Gastroesophageal sphincter (tissue), 4 donors: Measurements from ENCODE around the gene KRTAP16-1. TPM values are rescaled to one million over a fixed set of nuclear protein-coding genes. Genes with fewer than 3 reads are reported as not detected.

ENCODE experiments used
- ATAC-seq: fragments of 150-250 bp; one replicate; pipeline ENCODE4 v1.9.1; 2016; ENCODE audit warnings: mild to moderate bottlenecking, moderate library complexity
- H3K27ac ChIP-seq, 4 donors: fragments of 200-600 bp; sonication (generic) in 3 of 4; 1 replicate in 3 of 4; 2 replicates in 1 of 4; pipeline ENCODE4 v1.5.1; 2016 to 2019
- H3K27me3 ChIP-seq: fragments of 200-600 bp; sonication (generic); one replicate; pipeline ENCODE4 v1.5.1; 2019
- H3K36me3 ChIP-seq, 2 donors: fragments of 200-600 bp; sonication (generic); one replicate each; pipeline ENCODE4 v1.5.1; 2019; ENCODE audit warnings: control low read depth in 1 of 2
- H3K4me1 ChIP-seq, 3 donors: fragments of 200-600 bp; sonication (generic); 1 replicate in 2 of 3; 2 replicates in 1 of 3; pipeline ENCODE4 v1.5.1; 2016 to 2019; ENCODE audit warnings: control low read depth in 2 of 3
- H3K4me3 ChIP-seq, 2 donors: fragments of 200-600 bp; sonication (generic); one replicate each; pipeline ENCODE4 v1.5.1; 2019; ENCODE audit warnings: mild to moderate bottlenecking in 1 of 2, moderate library complexity in 1 of 2
- H3K9me3 ChIP-seq, 3 donors: fragments of 200-600 bp; sonication (generic); one replicate each; pipeline ENCODE4 v1.5.1; 2017 to 2019; ENCODE audit warnings: control low read depth in 2 of 3
- CTCF ChIP-seq, 4 experiments: fragments of 200-600 bp in 2 of 4; fragments of 450-650 bp in 2 of 4; sonication (generic) in 1 of 4; IDR thresholded peaks; one replicate each; pipeline ENCODE4 v1.5.1; 2017 to 2019; ENCODE audit warnings: antibody characterized with exemption in 4 of 4, mild to moderate bottlenecking in 2 of 4, moderate library complexity in 2 of 4
- EP300 ChIP-seq: sonication (generic); formaldehyde crosslinking; IDR thresholded peaks from one replicate; pipeline ENCODE4 v1.6.1; 2017; ENCODE audit warnings: antibody characterized with exemption, mild to moderate bottlenecking
- POLR2A ChIP-seq, 2 donors: fragments of 450-650 bp; IDR thresholded peaks; one replicate each; pipeline ENCODE4 v1.6.1; 2017; ENCODE audit warnings: antibody characterized with exemption in 2 of 2, mild to moderate bottlenecking in 2 of 2, moderate library complexity in 1 of 2
- POLR2AphosphoS5 ChIP-seq: sonication (generic); formaldehyde crosslinking; IDR thresholded peaks from one replicate; pipeline ENCODE4 v1.6.1; 2017; ENCODE audit warnings: antibody characterized with exemption
- WGBS, 2 donors: methylation state at CpG; one replicate each; pipeline ENCODE4 v1.1.5; 2018; ENCODE audit warnings: low coverage in 1 of 2; 5-methylcytosine and 5-hydroxymethylcytosine counted together
- total RNA-seq, 4 donors: library from RNA; depleted of rRNA; stranded (reverse); fragments of >200 nt; gene quantifications; one replicate each; pipeline ENCODE4 v1.1.0, GENCODE V29; 2016

KRTAP16-1 gene
- total RNA-seq, 4 donors from 2014 or later: not detected

GRCh38 chr17:41334385-41335305, 25.5 kb upstream of the KRTAP16-1 start:
- no peak overlapping the region for H3K27ac ChIP-seq
- no peaks in the 10 kb centered on the region for H3K36me3 ChIP-seq
- peaks cover 13% of the 10 kb centered on the region for H3K27me3 ChIP-seq
- no peaks in the 10 kb centered on the region for H3K9me3 ChIP-seq
- 80 to 90% methylated on average over 1 to 2 of the region's 6 CpGs for WGBS, 2 donors
- H3K4me1 ChIP-seq: no peaks in the 10 kb centered on the region
- H3K4me3 ChIP-seq: no peak overlapping the region
- no peak for ATAC-seq
- TF ChIP-seq CTCF (IDR thresholded peaks at IDR 0.05): no peak
- TF ChIP-seq POLR2A (IDR thresholded peaks at IDR 0.05): no peak
- TF ChIP-seq POLR2AphosphoS5: no peak
- TF ChIP-seq EP300: no peak

DNA sequence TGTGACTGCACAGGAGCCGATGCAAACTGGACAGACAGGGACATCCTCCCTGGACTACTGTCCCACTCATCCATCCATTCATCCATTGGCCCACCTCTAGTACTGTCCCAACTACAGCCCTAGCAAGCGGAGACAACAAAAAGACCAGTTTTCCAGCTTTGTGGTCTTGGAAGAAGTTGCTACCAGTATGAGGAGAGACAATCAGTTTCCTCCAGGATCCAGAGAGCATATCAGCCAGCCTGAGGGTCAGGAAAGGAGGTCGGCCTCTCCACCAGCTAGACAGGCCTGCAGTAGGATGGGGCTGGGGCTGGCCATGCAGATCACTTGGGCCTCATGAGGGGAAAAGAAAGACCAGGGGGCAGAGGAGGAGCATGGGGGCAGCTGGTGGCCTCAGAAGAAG, 24.7 kb upstream of the KRTAP16-1 start:
- no peak for ATAC-seq
- Histone ChIP-seq H3K4me3 (no peak overlapping the region), H3K27me3 (peaks cover 13% of the 10 kb centered on the region), H3K27ac (no peak overlapping the region), H3K36me3 (no peaks in the 10 kb centered on the region), H3K9me3 (no peaks in the 10 kb centered on the region), H3K4me1 (no peaks in the 10 kb centered on the region)
- TF ChIP-seq POLR2AphosphoS5: no peak
- WGBS, 2 donors: 100% methylated on average over 1 to 2 of the region's 3 CpGs

DNA sequence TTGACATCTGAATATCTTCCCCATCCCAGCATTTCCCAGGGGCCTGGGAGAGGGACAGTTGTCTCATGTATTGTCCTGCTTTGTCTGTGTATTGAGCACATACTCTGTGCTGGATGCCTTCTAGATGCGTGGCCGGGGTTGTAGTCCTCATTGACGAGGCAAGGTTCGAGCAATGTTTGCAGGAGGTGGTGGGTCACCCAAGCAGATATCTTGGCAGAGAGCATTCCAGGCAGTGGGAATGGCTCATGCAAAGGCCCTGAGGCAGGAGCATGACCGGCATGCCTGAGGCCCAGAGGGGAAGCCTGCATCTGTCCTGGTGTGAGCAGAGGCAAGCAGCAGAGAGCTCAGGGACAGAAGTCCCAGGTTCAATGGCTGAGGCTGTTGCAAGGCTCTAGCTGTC, 24.0 kb upstream of the KRTAP16-1 start:
- no peak overlapping the region for H3K4me3 ChIP-seq
- no peaks in the 10 kb centered on the region for H3K4me1 ChIP-seq
- H3K36me3 ChIP-seq: no peaks in the 10 kb centered on the region
- peaks cover 13% of the 10 kb centered on the region for H3K27me3 ChIP-seq
- no peaks in the 10 kb centered on the region for H3K9me3 ChIP-seq
- 92% methylated on average over 2 of the region's 5 CpGs; no CpG with 5 or more reads in 1 of the 2 donors for WGBS, 2 donors
- TF ChIP-seq POLR2A (IDR thresholded peaks at IDR 0.05) (no peak), EP300 (no peak), POLR2AphosphoS5 (no peak), CTCF (IDR thresholded peaks at IDR 0.05) (no peak)
- no peak for ATAC-seq
- no peak overlapping the region for H3K27ac ChIP-seq

DNA sequence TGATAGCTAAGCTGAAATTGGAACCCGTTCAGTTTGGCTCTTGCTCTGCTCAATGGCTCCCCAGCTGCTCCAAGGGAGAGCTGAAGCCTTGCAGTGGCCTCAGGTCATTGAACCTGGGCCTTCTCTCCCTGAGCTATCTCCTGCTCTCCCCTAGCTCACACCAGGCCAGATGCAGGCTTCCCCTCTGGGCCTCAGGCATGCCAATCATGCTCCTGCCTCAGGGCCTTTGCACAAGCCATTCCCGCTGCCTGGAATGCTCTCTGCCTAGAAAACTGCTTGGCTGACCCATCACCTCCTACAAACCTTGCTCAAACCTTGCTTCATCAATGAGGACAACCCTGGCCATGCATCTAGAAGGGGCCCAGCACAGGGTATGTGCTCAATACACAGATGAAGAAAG, 23.1 kb upstream of the KRTAP16-1 start:
- no peak for ATAC-seq
- TF ChIP-seq CTCF (IDR thresholded peaks at IDR 0.05) (no peak), POLR2A (IDR thresholded peaks at IDR 0.05) (no peak), EP300 (no peak), POLR2AphosphoS5 (no peak)
- Histone ChIP-seq H3K4me1 (no peaks in the 10 kb centered on the region), H3K4me3 (no peak overlapping the region), H3K27ac (no peak overlapping the region), H3K9me3 (no peaks in the 10 kb centered on the region), H3K36me3 (no peaks in the 10 kb centered on the region), H3K27me3 (peaks cover 13% of the 10 kb centered on the region)
- no CpG with 5 or more reads among the region's 2 CpGs for WGBS, 2 donors

GRCh38 chr17:41331606-41332005, 22.5 kb upstream of the KRTAP16-1 start:
- TF ChIP-seq EP300: no peak
- no peak for TF ChIP-seq CTCF (IDR thresholded peaks at IDR 0.05)
- no peak for TF ChIP-seq POLR2A (IDR thresholded peaks at IDR 0.05)
- no peak for TF ChIP-seq POLR2AphosphoS5
- Histone ChIP-seq H3K9me3 (no peaks in the 10 kb centered on the region), H3K4me1 (no peaks in the 10 kb centered on the region), H3K36me3 (no peaks in the 10 kb centered on the region), H3K27me3 (peaks cover 13% of the 10 kb centered on the region), H3K27ac (no peak overlapping the region), H3K4me3 (no peak overlapping the region)
- 39% methylated on average over 3 of the region's 7 CpGs; no CpG with 5 or more reads in 1 of the 2 donors for WGBS, 2 donors
- no peak for ATAC-seq
